ENCODE data around the gene PCK1. TPM values are rescaled to one million over a fixed set of nuclear protein-coding genes. Genes with fewer than 3 reads are reported as not detected.

Gene PCK1
- polyA plus RNA-seq, 3 donors, result not detected

- H3K36me3 Mint-ChIP-seq, result no peaks in the 10 kb centered on the region
Observed at GRCh38 chr20:57595041-57596030, 34.4 kb downstream of the PCK1 start.

DNA sequence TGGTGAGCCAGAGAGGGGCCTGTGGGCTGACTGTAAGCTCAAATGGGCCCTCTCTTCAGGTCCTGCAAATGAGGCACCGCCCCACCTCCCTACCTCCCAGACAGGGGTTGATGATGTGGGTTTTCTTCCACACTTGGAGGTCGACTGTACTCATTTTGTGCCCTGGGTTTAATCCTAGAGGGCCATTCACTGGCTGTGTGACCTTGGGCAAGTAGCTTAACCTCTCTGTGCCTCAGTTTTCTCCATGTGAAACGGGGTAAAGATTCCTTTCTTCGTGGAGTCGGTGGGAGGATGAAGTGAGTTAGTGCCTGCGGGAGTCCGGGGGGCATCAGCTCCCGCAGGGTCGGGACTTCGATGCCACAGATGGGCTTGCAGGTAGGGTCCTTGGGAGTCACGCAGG, 35.4 kb downstream of the PCK1 start:
- no peaks in the 10 kb centered on the region for H3K9me3 ChIP-seq (replicated peaks in 1 of 2; ENCODE audit: control insufficient read depth in 1 of 2, insufficient read depth in 1 of 2, low read length in 2 of 2)
- no peak for DNase-seq
- H3K4me1 ChIP-seq (ENCODE audit: control insufficient read depth in 1 of 2, insufficient read depth in 2 of 2, low read length in 2 of 2), result peaks cover 5 to 8% of the 10 kb centered on the region in 2 donors
- Mint-ChIP-seq H3K4me1 (peaks cover 2% of the 10 kb centered on the region), H3K9me3 (peaks cover 0 to 2% (median 0%) of the 10 kb centered on the region in 7 donors), H3K4me3 (no peak overlapping the region), H3K27me3 (ENCODE audit: low read depth in 3 of 3) (peaks cover 11 to 32% (median 32%) of the 10 kb centered on the region in 3 donors), H3K27ac (no peak overlapping the region), H3K36me3 (no peaks in the 10 kb centered on the region)
- no peak overlapping the region for H2AFZ ChIP-seq (ENCODE audit: insufficient read depth, low read depth, low read length, poor library complexity, severe bottlenecking)
- peak overlapping the region; percentile 36 for H3K9ac ChIP-seq (ENCODE audit: insufficient read depth, low read length, poor library complexity, severe bottlenecking)
- no peak overlapping the region for H3K4me2 ChIP-seq (replicated peaks; ENCODE audit: extremely low read depth, low read length, poor library complexity, severe bottlenecking)
- no peaks in the 10 kb centered on the region for H4K20me1 ChIP-seq (ENCODE audit: insufficient read depth, low read length)
- H3K79me2 ChIP-seq (ENCODE audit: insufficient read depth, low read length), result no peaks in the 10 kb centered on the region
- TF ChIP-seq, protein P1, sequence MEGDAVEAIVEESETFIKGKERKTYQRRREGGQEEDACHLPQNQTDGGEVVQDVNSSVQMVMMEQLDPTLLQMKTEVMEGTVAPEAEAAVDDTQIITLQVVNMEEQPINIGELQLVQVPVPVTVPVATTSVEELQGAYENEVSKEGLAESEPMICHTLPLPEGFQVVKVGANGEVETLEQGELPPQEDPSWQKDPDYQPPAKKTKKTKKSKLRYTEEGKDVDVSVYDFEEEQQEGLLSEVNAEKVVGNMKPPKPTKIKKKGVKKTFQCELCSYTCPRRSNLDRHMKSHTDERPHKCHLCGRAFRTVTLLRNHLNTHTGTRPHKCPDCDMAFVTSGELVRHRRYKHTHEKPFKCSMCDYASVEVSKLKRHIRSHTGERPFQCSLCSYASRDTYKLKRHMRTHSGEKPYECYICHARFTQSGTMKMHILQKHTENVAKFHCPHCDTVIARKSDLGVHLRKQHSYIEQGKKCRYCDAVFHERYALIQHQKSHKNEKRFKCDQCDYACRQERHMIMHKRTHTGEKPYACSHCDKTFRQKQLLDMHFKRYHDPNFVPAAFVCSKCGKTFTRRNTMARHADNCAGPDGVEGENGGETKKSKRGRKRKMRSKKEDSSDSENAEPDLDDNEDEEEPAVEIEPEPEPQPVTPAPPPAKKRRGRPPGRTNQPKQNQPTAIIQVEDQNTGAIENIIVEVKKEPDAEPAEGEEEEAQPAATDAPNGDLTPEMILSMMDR (IDR thresholded peaks at IDR 0.05), result no peak
- peaks cover 0 to 4% of the 10 kb centered on the region in 2 donors for H3K27me3 ChIP-seq (ENCODE audit: control insufficient read depth in 2 of 2, insufficient read depth in 2 of 2, low read length in 2 of 2)
- WGBS (ENCODE audit: insufficient coverage), result 60% methylated on average over 7 of the region's 11 CpGs
- no peak overlapping the region for H3K4me3 ChIP-seq (replicated peaks in 1 of 3; ENCODE audit: low read depth in 2 of 3, low read length in 3 of 3)
- no peak overlapping the region for H3K27ac ChIP-seq (ENCODE audit: low read depth in 1 of 2, low read length in 2 of 2)
- intact Hi-C loops (cut with micrococcal nuclease), result loop anchor here (1.0 to 10.0 kb wide), 4 partner anchors 56 to 612 kb away; no protein-coding TSS in a partner anchor
- no peaks in the 10 kb centered on the region for H3K36me3 ChIP-seq (replicated peaks in 1 of 2; ENCODE audit: control insufficient read depth in 1 of 2, insufficient read depth in 2 of 2, low read length in 2 of 2)

More at GRCh38 chr20:57595041-57596030, 34.4 kb downstream of the PCK1 start:
- 93% methylated on average over 22 of the region's 25 CpGs for WGBS (ENCODE audit: insufficient coverage)
- Histone ChIP-seq H3K4me3 (replicated peaks in 1 of 3; ENCODE audit: low read depth in 2 of 3, low read length in 3 of 3) (no peak overlapping the region), H3K4me2 (replicated peaks; ENCODE audit: extremely low read depth, low read length, poor library complexity, severe bottlenecking) (no peak overlapping the region), H4K20me1 (ENCODE audit: insufficient read depth, low read length) (no peaks in the 10 kb centered on the region), H3K79me2 (ENCODE audit: insufficient read depth, low read length) (no peaks in the 10 kb centered on the region), H3K9ac (ENCODE audit: insufficient read depth, low read length, poor library complexity, severe bottlenecking) (no peak overlapping the region), H3K36me3 (replicated peaks in 1 of 2; ENCODE audit: control insufficient read depth in 1 of 2, insufficient read depth in 2 of 2, low read length in 2 of 2) (no peaks in the 10 kb centered on the region), H3K27ac (ENCODE audit: low read depth in 1 of 2, low read length in 2 of 2) (no peak overlapping the region), H3K4me1 (ENCODE audit: control insufficient read depth in 1 of 2, insufficient read depth in 2 of 2, low read length in 2 of 2) (peaks cover 5 to 8% of the 10 kb centered on the region in 2 donors), H3K27me3 (ENCODE audit: control insufficient read depth in 2 of 2, insufficient read depth in 2 of 2, low read length in 2 of 2) (peaks cover 0 to 4% of the 10 kb centered on the region in 2 donors), H3K9me3 (replicated peaks in 1 of 2; ENCODE audit: control insufficient read depth in 1 of 2, insufficient read depth in 1 of 2, low read length in 2 of 2) (no peaks in the 10 kb centered on the region), H2AFZ (ENCODE audit: insufficient read depth, low read depth, low read length, poor library complexity, severe bottlenecking) (no peak overlapping the region)
- H3K27ac Mint-ChIP-seq, result peak overlapping the region in 1 of 7 donors; percentile 36
- intact Hi-C loops (cut with micrococcal nuclease), result loop anchor here (1.0 to 10.0 kb wide), 4 partner anchors 57 to 613 kb away; no protein-coding TSS in a partner anchor
- DNase-seq, result no peak
- TF ChIP-seq, protein P1 (IDR thresholded peaks at IDR 0.05), result no peak
- H3K4me1 Mint-ChIP-seq, result peaks cover 2% of the 10 kb centered on the region
- H3K27me3 Mint-ChIP-seq (ENCODE audit: low read depth in 3 of 3), result peaks cover 12 to 32% (median 28%) of the 10 kb centered on the region in 3 donors
- no peak overlapping the region for H3K4me3 Mint-ChIP-seq
- H3K9me3 Mint-ChIP-seq, result peaks cover 0 to 2% (median 0%) of the 10 kb centered on the region in 7 donors

All from CD14-positive monocyte (primary cell).